DND-41 (cell line): ENCODE data around the gene PDE1C.
A peak's percentile ranks its signal among the peaks of the same experiment; 100 is the strongest.

Experiments used
- EZH2 ChIP-seq: IDR thresholded peaks from 3 replicates; pipeline ENCODE4 v1.6.1; 2012; ENCODE audit warnings: borderline replicate concordance, low read depth, mild to moderate bottlenecking, moderate library complexity, low read length, inconsistent platforms; ENCODE audit not compliant: severe bottlenecking
- TF ChIP-seq, protein P1 (sequence below): IDR thresholded peaks from 2 replicates; pipeline ENCODE4 v1.5.1; 2012; ENCODE audit warnings: borderline replicate concordance, low read length, moderate library complexity, mild to moderate bottlenecking; ENCODE audit not compliant: poor library complexity, severe bottlenecking; ENCODE audit errors: extremely low read depth

DNA sequence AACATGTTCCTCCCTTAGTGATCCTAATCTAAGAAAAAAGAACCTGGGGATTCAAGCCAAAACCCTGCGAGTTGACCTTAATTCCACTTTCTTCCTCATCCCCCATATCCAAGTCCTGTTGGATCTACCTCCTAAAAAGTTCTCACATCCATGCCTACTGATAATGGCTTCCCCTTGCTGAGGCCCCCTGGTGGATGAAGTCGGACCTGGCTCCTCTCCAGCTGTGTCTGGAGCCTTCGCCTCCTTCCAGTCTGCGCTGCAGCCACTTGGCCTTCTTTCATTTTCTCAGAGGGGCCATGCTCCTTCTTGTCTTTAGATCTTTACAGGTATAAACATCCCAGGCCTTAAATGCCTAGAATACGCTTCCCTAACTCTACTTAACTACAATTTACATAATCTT lies 8.1 kb downstream of the PDE1C start:
- TF ChIP-seq, protein P1, sequence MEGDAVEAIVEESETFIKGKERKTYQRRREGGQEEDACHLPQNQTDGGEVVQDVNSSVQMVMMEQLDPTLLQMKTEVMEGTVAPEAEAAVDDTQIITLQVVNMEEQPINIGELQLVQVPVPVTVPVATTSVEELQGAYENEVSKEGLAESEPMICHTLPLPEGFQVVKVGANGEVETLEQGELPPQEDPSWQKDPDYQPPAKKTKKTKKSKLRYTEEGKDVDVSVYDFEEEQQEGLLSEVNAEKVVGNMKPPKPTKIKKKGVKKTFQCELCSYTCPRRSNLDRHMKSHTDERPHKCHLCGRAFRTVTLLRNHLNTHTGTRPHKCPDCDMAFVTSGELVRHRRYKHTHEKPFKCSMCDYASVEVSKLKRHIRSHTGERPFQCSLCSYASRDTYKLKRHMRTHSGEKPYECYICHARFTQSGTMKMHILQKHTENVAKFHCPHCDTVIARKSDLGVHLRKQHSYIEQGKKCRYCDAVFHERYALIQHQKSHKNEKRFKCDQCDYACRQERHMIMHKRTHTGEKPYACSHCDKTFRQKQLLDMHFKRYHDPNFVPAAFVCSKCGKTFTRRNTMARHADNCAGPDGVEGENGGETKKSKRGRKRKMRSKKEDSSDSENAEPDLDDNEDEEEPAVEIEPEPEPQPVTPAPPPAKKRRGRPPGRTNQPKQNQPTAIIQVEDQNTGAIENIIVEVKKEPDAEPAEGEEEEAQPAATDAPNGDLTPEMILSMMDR, result peak; percentile 61
- TF ChIP-seq EZH2, result no peak
